Neural cell (in vitro differentiated cells): ENCODE results near the gene COL15A1.

ENCODE experiments used
- EP300 ChIP-seq: fragments of 450-650 bp; conservative IDR thresholded peaks from 2 replicates; pipeline ENCODE4 v1.6.1; 2014; ENCODE audit warnings: antibody characterized with exemption, mild to moderate bottlenecking, moderate library complexity; ENCODE audit not compliant: poor library complexity, severe bottlenecking
- EZH2 ChIP-seq: fragments of 200-600, 300-800 bp; shearing (Covaris generic), sonication (generic); IDR thresholded peaks from 2 replicates; pipeline ENCODE4 v1.6.1; 2014; ENCODE audit warnings: antibody characterized with exemption, low read length, borderline replicate concordance, mild to moderate bottlenecking; ENCODE audit not compliant: insufficient read depth, poor library complexity, severe bottlenecking
- MXI1 ChIP-seq: fragments of 450-650 bp; conservative IDR thresholded peaks from 2 replicates; pipeline ENCODE4 v1.6.1; 2014; ENCODE audit warnings: antibody characterized with exemption, mild to moderate bottlenecking; ENCODE audit not compliant: poor library complexity, severe bottlenecking
- POLR2AphosphoS5 ChIP-seq: IDR thresholded peaks from 2 replicates; pipeline ENCODE4 v1.6.1; 2012
- RAD21 ChIP-seq: fragments of 450-650 bp; conservative IDR thresholded peaks from 2 replicates; pipeline ENCODE4 v1.6.1; 2014; ENCODE audit warnings: antibody characterized with exemption, mild to moderate bottlenecking, moderate library complexity
- SMC3 ChIP-seq: fragments of 450-650 bp; conservative IDR thresholded peaks from 2 replicates; pipeline ENCODE4 v1.6.1; 2014; ENCODE audit warnings: antibody characterized with exemption, mild to moderate bottlenecking, moderate library complexity; ENCODE audit not compliant: poor library complexity
- TAF1 ChIP-seq: IDR thresholded peaks from 2 replicates; pipeline ENCODE4 v1.6.1; 2012; ENCODE audit warnings: low read depth
- TF ChIP-seq, protein P1 (sequence below): fragments of 450-650 bp; IDR thresholded peaks from 2 replicates; pipeline ENCODE4 v1.5.1; 2014; ENCODE audit warnings: antibody characterized with exemption, mild to moderate bottlenecking, moderate library complexity; ENCODE audit not compliant: poor library complexity, severe bottlenecking
- TF ChIP-seq, protein P2 (sequence below): IDR thresholded peaks from 2 replicates; pipeline ENCODE4 v1.6.1; 2012; ENCODE audit warnings: borderline replicate concordance

DNA sequence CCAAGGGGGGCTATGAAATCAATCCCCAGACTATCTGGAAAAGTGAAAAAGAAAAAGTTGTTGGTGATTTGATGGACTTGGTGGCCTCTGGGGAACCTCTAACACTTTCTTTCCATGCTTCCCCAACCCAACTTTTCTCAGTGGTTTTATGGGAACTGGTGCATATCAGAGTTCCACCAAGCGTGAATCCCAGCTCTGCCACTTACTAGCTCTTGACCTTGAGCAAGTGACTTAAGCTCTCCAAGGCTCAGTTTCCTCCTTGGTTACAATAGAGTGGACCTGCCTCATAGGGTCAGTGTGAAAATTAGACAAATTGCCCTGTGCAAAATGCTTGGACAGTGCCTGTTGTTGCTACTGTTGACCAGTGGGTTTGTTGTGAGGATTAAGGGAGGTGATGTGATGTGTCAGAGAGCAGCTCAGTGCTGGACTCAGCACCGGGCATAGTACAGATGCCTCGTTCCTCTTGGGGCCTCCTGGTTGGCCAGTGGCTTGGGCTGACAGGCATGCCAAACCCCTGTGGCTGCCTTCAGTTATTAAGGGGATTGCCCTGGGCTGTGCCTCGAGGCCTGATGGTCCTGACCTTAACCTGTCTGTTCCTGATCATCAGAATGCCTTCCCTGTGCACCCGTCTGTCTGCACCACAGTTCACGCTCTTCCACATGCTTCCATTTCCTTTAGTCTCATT is 49.3 kb downstream of the COL15A1 start:
- TF ChIP-seq, protein P1, sequence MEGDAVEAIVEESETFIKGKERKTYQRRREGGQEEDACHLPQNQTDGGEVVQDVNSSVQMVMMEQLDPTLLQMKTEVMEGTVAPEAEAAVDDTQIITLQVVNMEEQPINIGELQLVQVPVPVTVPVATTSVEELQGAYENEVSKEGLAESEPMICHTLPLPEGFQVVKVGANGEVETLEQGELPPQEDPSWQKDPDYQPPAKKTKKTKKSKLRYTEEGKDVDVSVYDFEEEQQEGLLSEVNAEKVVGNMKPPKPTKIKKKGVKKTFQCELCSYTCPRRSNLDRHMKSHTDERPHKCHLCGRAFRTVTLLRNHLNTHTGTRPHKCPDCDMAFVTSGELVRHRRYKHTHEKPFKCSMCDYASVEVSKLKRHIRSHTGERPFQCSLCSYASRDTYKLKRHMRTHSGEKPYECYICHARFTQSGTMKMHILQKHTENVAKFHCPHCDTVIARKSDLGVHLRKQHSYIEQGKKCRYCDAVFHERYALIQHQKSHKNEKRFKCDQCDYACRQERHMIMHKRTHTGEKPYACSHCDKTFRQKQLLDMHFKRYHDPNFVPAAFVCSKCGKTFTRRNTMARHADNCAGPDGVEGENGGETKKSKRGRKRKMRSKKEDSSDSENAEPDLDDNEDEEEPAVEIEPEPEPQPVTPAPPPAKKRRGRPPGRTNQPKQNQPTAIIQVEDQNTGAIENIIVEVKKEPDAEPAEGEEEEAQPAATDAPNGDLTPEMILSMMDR, result no peak
- TF ChIP-seq EZH2 (no peak), POLR2AphosphoS5 (no peak), TAF1 (no peak), SMC3 (no peak), MXI1 (no peak), EP300 (no peak), RAD21 (no peak)
- TF ChIP-seq, protein P2, sequence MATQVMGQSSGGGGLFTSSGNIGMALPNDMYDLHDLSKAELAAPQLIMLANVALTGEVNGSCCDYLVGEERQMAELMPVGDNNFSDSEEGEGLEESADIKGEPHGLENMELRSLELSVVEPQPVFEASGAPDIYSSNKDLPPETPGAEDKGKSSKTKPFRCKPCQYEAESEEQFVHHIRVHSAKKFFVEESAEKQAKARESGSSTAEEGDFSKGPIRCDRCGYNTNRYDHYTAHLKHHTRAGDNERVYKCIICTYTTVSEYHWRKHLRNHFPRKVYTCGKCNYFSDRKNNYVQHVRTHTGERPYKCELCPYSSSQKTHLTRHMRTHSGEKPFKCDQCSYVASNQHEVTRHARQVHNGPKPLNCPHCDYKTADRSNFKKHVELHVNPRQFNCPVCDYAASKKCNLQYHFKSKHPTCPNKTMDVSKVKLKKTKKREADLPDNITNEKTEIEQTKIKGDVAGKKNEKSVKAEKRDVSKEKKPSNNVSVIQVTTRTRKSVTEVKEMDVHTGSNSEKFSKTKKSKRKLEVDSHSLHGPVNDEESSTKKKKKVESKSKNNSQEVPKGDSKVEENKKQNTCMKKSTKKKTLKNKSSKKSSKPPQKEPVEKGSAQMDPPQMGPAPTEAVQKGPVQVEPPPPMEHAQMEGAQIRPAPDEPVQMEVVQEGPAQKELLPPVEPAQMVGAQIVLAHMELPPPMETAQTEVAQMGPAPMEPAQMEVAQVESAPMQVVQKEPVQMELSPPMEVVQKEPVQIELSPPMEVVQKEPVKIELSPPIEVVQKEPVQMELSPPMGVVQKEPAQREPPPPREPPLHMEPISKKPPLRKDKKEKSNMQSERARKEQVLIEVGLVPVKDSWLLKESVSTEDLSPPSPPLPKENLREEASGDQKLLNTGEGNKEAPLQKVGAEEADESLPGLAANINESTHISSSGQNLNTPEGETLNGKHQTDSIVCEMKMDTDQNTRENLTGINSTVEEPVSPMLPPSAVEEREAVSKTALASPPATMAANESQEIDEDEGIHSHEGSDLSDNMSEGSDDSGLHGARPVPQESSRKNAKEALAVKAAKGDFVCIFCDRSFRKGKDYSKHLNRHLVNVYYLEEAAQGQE, result no peak
